ENCODE measurements around the gene TANGO2.

GRCh38 chr22:20015187-20015625 lies 5.7 kb upstream of the TANGO2 start:
- TF ChIP-seq CTCF (IDR thresholded peaks at IDR 0.05; ENCODE audit: borderline replicate concordance, extremely low read depth, low read length, poor library complexity, severe bottlenecking) (no peak), EZH2 (IDR thresholded peaks at IDR 0.05; ENCODE audit: borderline replicate concordance, low read depth, low read length, severe bottlenecking) (no peak)
